GM19240 (cell line): Measurements from ENCODE around the gene EXOC2.
"Not testable (repeated sequence)": the region's sequence is repeated elsewhere in the genome, so short reads cannot be mapped to it uniquely, and the experiment has no call there.

ENCODE experiments used
- DNase-seq: peaks from one replicate; pipeline ENCODE4 v3.0.0; 2011; ENCODE audit warnings: low spot score; ENCODE audit not compliant: insufficient read length

The EXOC2 gene

GRCh38 chr6:710601-711571 is 17.9 kb upstream of the EXOC2 start:
- DNase-seq, result peak; percentile 75

- DNase-seq, result no peak
These were observed 16.6 kb upstream of the EXOC2 start for GRCh38 chr6:709471-710056.

- DNase-seq, result no peak
These were observed 15.3 kb upstream of the EXOC2 start for GRCh38 chr6:708237-708598.

GRCh38 chr6:707576-708236 is 14.8 kb upstream of the EXOC2 start:
- DNase-seq, result no peak

GRCh38 chr6:706819-707381 is 14.0 kb upstream of the EXOC2 start:
- DNase-seq, result no peak

GRCh38 chr6:706146-706545 is 13.2 kb upstream of the EXOC2 start:
- no peak for DNase-seq

- DNase-seq, result no peak
These were observed 12.1 kb upstream of the EXOC2 start for GRCh38 chr6:705047-705446.

GRCh38 chr6:704046-704445 is 11.1 kb upstream of the EXOC2 start:
- no peak for DNase-seq

GRCh38 chr6:703552-703951 is 10.6 kb upstream of the EXOC2 start:
- DNase-seq, result no peak

- DNase-seq, result no peak
These were observed 9.0 kb upstream of the EXOC2 start for GRCh38 chr6:701700-702479.

- DNase-seq, result no peak
These were observed 8.3 kb upstream of the EXOC2 start for GRCh38 chr6:701215-701614.

- DNase-seq, result no peak
These were observed 7.6 kb upstream of the EXOC2 start for GRCh38 chr6:700490-700889.

GRCh38 chr6:699319-699718 is 6.4 kb upstream of the EXOC2 start:
- no peak for DNase-seq

- DNase-seq, result not testable (repeated sequence)
These were observed 1.6 kb upstream of the EXOC2 start for GRCh38 chr6:694431-695126.

GRCh38 chr6:693723-694009 is 727 bp upstream of the EXOC2 start:
- no peak for DNase-seq

GRCh38 chr6:692356-692851 is 535 bp downstream of the EXOC2 start:
- peak; percentile 50 for DNase-seq

- no peak for DNase-seq
These were observed 3.7 kb downstream of the EXOC2 start for GRCh38 chr6:689223-689622.

- DNase-seq, result no peak
These were observed 6.4 kb downstream of the EXOC2 start for GRCh38 chr6:686497-686896.

- DNase-seq, result peak; percentile 43
These were observed 7.9 kb downstream of the EXOC2 start for GRCh38 chr6:684831-685636.
